ENCODE measurements around the gene PIK3R3.

The PIK3R3 gene

GRCh38 chr1:46166521-46167462 is 34.4 kb upstream of the PIK3R3 start:
- Mint-ChIP-seq H3K4me3 (peak overlapping the region; percentile 75), H3K4me1 (ENCODE audit: low read depth) (peaks cover 17% of the 10 kb centered on the region), H3K27ac (peak overlapping the region; percentile 71), H3K36me3 (ENCODE audit: low read depth) (no peaks in the 10 kb centered on the region), H3K9me3 (no peaks in the 10 kb centered on the region), H3K27me3 (no peaks in the 10 kb centered on the region)

- H3K4me3 Mint-ChIP-seq: no peak overlapping the region
- H3K27ac Mint-ChIP-seq: no peak overlapping the region
Measured at GRCh38 chr1:46160212-46160611, 27.8 kb upstream of the PIK3R3 start.

GRCh38 chr1:46159516-46159915 is 27.1 kb upstream of the PIK3R3 start:
- no peaks in the 10 kb centered on the region for H3K9me3 Mint-ChIP-seq

More at GRCh38 chr1:46160212-46160611, 27.8 kb upstream of the PIK3R3 start:
- H3K9me3 Mint-ChIP-seq: no peaks in the 10 kb centered on the region
- no peaks in the 10 kb centered on the region for H3K27me3 Mint-ChIP-seq
- H3K36me3 Mint-ChIP-seq (ENCODE audit: low read depth): no peaks in the 10 kb centered on the region
- no peaks in the 10 kb centered on the region for H3K4me1 Mint-ChIP-seq (ENCODE audit: low read depth)

GRCh38 chr1:46158312-46159281 is 26.2 kb upstream of the PIK3R3 start:
- no peaks in the 10 kb centered on the region for H3K4me1 Mint-ChIP-seq (ENCODE audit: low read depth)
- H3K9me3 Mint-ChIP-seq: no peaks in the 10 kb centered on the region
- no peaks in the 10 kb centered on the region for H3K27me3 Mint-ChIP-seq
- no peaks in the 10 kb centered on the region for H3K36me3 Mint-ChIP-seq (ENCODE audit: low read depth)
- no peak overlapping the region for H3K27ac Mint-ChIP-seq
- no peak overlapping the region for H3K4me3 Mint-ChIP-seq

More at GRCh38 chr1:46159516-46159915, 27.1 kb upstream of the PIK3R3 start:
- H3K36me3 Mint-ChIP-seq (ENCODE audit: low read depth): no peaks in the 10 kb centered on the region
- no peaks in the 10 kb centered on the region for H3K27me3 Mint-ChIP-seq
- H3K4me3 Mint-ChIP-seq: no peak overlapping the region
- H3K4me1 Mint-ChIP-seq (ENCODE audit: low read depth): no peaks in the 10 kb centered on the region
- no peak overlapping the region for H3K27ac Mint-ChIP-seq

GRCh38 chr1:46157916-46158311 is 25.5 kb upstream of the PIK3R3 start:
- Mint-ChIP-seq H3K36me3 (ENCODE audit: low read depth) (no peaks in the 10 kb centered on the region), H3K27me3 (no peaks in the 10 kb centered on the region), H3K4me3 (no peak overlapping the region), H3K4me1 (ENCODE audit: low read depth) (no peaks in the 10 kb centered on the region), H3K9me3 (no peaks in the 10 kb centered on the region), H3K27ac (no peak overlapping the region)

- no peak overlapping the region for H3K27ac Mint-ChIP-seq
- no peaks in the 10 kb centered on the region for H3K4me1 Mint-ChIP-seq (ENCODE audit: low read depth)
- no peaks in the 10 kb centered on the region for H3K9me3 Mint-ChIP-seq
- no peaks in the 10 kb centered on the region for H3K27me3 Mint-ChIP-seq
- no peak overlapping the region for H3K4me3 Mint-ChIP-seq
- H3K36me3 Mint-ChIP-seq (ENCODE audit: low read depth): no peaks in the 10 kb centered on the region
Measured at GRCh38 chr1:46153732-46154131, 21.3 kb upstream of the PIK3R3 start.

GRCh38 chr1:46153228-46153627 is 20.8 kb upstream of the PIK3R3 start:
- H3K4me1 Mint-ChIP-seq (ENCODE audit: low read depth): no peaks in the 10 kb centered on the region
- H3K4me3 Mint-ChIP-seq: no peak overlapping the region
- no peaks in the 10 kb centered on the region for H3K36me3 Mint-ChIP-seq (ENCODE audit: low read depth)

GRCh38 chr1:46152016-46152415 is 19.6 kb upstream of the PIK3R3 start:
- Mint-ChIP-seq H3K4me1 (ENCODE audit: low read depth) (no peaks in the 10 kb centered on the region), H3K27me3 (no peaks in the 10 kb centered on the region), H3K4me3 (no peak overlapping the region), H3K27ac (no peak overlapping the region), H3K9me3 (no peaks in the 10 kb centered on the region), H3K36me3 (ENCODE audit: low read depth) (no peaks in the 10 kb centered on the region)

More at GRCh38 chr1:46153228-46153627, 20.8 kb upstream of the PIK3R3 start:
- no peaks in the 10 kb centered on the region for H3K9me3 Mint-ChIP-seq
- no peak overlapping the region for H3K27ac Mint-ChIP-seq
- H3K27me3 Mint-ChIP-seq: no peaks in the 10 kb centered on the region

- no peak overlapping the region for H3K27ac Mint-ChIP-seq
- no peaks in the 10 kb centered on the region for H3K27me3 Mint-ChIP-seq
- H3K36me3 Mint-ChIP-seq (ENCODE audit: low read depth): no peaks in the 10 kb centered on the region
- H3K9me3 Mint-ChIP-seq: no peaks in the 10 kb centered on the region
- no peaks in the 10 kb centered on the region for H3K4me1 Mint-ChIP-seq (ENCODE audit: low read depth)
- no peak overlapping the region for H3K4me3 Mint-ChIP-seq
Measured at GRCh38 chr1:46150085-46150484, 17.7 kb upstream of the PIK3R3 start.

- Mint-ChIP-seq H3K27me3 (no peaks in the 10 kb centered on the region), H3K4me1 (ENCODE audit: low read depth) (no peaks in the 10 kb centered on the region), H3K4me3 (no peak overlapping the region), H3K9me3 (no peaks in the 10 kb centered on the region), H3K36me3 (ENCODE audit: low read depth) (no peaks in the 10 kb centered on the region), H3K27ac (no peak overlapping the region)
Measured at GRCh38 chr1:46148318-46148717, 15.9 kb upstream of the PIK3R3 start.

GRCh38 chr1:46137916-46138315 is 5.5 kb upstream of the PIK3R3 start:
- H3K4me3 Mint-ChIP-seq: no peak overlapping the region
- H3K36me3 Mint-ChIP-seq (ENCODE audit: low read depth): no peaks in the 10 kb centered on the region
- H3K27ac Mint-ChIP-seq: no peak overlapping the region
- H3K27me3 Mint-ChIP-seq: peaks cover 21% of the 10 kb centered on the region
- H3K4me1 Mint-ChIP-seq (ENCODE audit: low read depth): peaks cover 19% of the 10 kb centered on the region
- H3K9me3 Mint-ChIP-seq: no peaks in the 10 kb centered on the region

- Mint-ChIP-seq H3K27me3 (peaks cover 31% of the 10 kb centered on the region), H3K27ac (no peak overlapping the region), H3K36me3 (ENCODE audit: low read depth) (no peaks in the 10 kb centered on the region), H3K4me1 (ENCODE audit: low read depth) (peaks cover 30% of the 10 kb centered on the region), H3K4me3 (no peak overlapping the region), H3K9me3 (no peaks in the 10 kb centered on the region)
Measured at GRCh38 chr1:46136711-46137110, 4.3 kb upstream of the PIK3R3 start.

GRCh38 chr1:46134660-46135331 is 2.4 kb upstream of the PIK3R3 start:
- Mint-ChIP-seq H3K27me3 (peaks cover 50% of the 10 kb centered on the region), H3K4me3 (no peak overlapping the region), H3K27ac (no peak overlapping the region), H3K4me1 (ENCODE audit: low read depth) (peaks cover 45% of the 10 kb centered on the region), H3K9me3 (no peaks in the 10 kb centered on the region), H3K36me3 (ENCODE audit: low read depth) (no peaks in the 10 kb centered on the region)

- peak overlapping the region; percentile 91 for H3K4me3 Mint-ChIP-seq
Measured at GRCh38 chr1:46133781-46134350, 1.4 kb upstream of the PIK3R3 start.

More at GRCh38 chr1:46133781-46134350, 1.4 kb upstream of the PIK3R3 start:
- Mint-ChIP-seq H3K36me3 (ENCODE audit: low read depth) (no peaks in the 10 kb centered on the region), H3K4me1 (ENCODE audit: low read depth) (peaks cover 45% of the 10 kb centered on the region), H3K9me3 (no peaks in the 10 kb centered on the region), H3K27me3 (peaks cover 55% of the 10 kb centered on the region), H3K27ac (no peak overlapping the region)

Measured in stimulated activated naive CD8-positive, alpha-beta T cell treated with anti-CD3 and anti-CD28 coated beads, Interleukin-15, Interleukin-2, amounts not matched to agents 100 ng/mL and 50 ng/mL, for 24 hours (primary cell).